ENCODE results near the gene RGSL1.

GRCh38 chr1:182580736-182581135, 130.8 kb downstream of the RGSL1 start:
- TF ChIP-seq CTCF (IDR thresholded peaks at IDR 0.05; ENCODE audit: borderline replicate concordance, extremely low read depth, low read length, poor library complexity, severe bottlenecking) (no peak), EZH2 (IDR thresholded peaks at IDR 0.05; ENCODE audit: borderline replicate concordance, low read depth, low read length, severe bottlenecking) (no peak)

Data from DND-41 (cell line).